Amniotic epithelial cell (primary cell): ENCODE results near the gene SLC9A2.
A peak's percentile ranks its signal among the peaks of the same experiment; 100 is the strongest.

Source experiments
- DNase-seq: peaks from one replicate; pipeline ENCODE4 v3.0.0-alpha.2; 2010; ENCODE audit warnings: low read depth

Gene SLC9A2

GRCh38 chr2:102620332-102620731 is 979 bp downstream of the SLC9A2 start:
- no peak for DNase-seq

GRCh38 chr2:102621630-102622029 is 2.3 kb downstream of the SLC9A2 start:
- no peak for DNase-seq

- DNase-seq: no peak
Measured at GRCh38 chr2:102622646-102623045, 3.3 kb downstream of the SLC9A2 start.

- DNase-seq: no peak
Measured at GRCh38 chr2:102630458-102630857, 11.1 kb downstream of the SLC9A2 start.

- DNase-seq: no peak
Measured at GRCh38 chr2:102632380-102633175, 13.2 kb downstream of the SLC9A2 start.

GRCh38 chr2:102634831-102635241 is 15.5 kb downstream of the SLC9A2 start:
- DNase-seq: no peak

GRCh38 chr2:102635317-102635716 is 16.0 kb downstream of the SLC9A2 start:
- DNase-seq: no peak

- no peak for DNase-seq
Measured at GRCh38 chr2:102636283-102636907, 17.0 kb downstream of the SLC9A2 start.

- no peak for DNase-seq
Measured at GRCh38 chr2:102637358-102637757, 18.0 kb downstream of the SLC9A2 start.

GRCh38 chr2:102639429-102639828 is 20.1 kb downstream of the SLC9A2 start:
- no peak for DNase-seq

GRCh38 chr2:102652126-102652525 is 32.8 kb downstream of the SLC9A2 start:
- no peak for DNase-seq

GRCh38 chr2:102657770-102658169 is 38.4 kb downstream of the SLC9A2 start:
- DNase-seq: no peak

- no peak for DNase-seq
Measured at GRCh38 chr2:102660070-102660469, 40.7 kb downstream of the SLC9A2 start.

GRCh38 chr2:102660574-102660973 is 41.2 kb downstream of the SLC9A2 start:
- DNase-seq: no peak

- no peak for DNase-seq
Measured at GRCh38 chr2:102661846-102662245, 42.5 kb downstream of the SLC9A2 start.

- no peak for DNase-seq
Measured at GRCh38 chr2:102662833-102663232, 43.5 kb downstream of the SLC9A2 start.

- DNase-seq: no peak
Measured at GRCh38 chr2:102663381-102663780, 44.0 kb downstream of the SLC9A2 start.

- peak; percentile 41 for DNase-seq
Measured at GRCh38 chr2:102664471-102664909, 45.1 kb downstream of the SLC9A2 start.

GRCh38 chr2:102667072-102667471 is 47.7 kb downstream of the SLC9A2 start:
- DNase-seq: no peak

GRCh38 chr2:102668171-102668570 is 48.8 kb downstream of the SLC9A2 start:
- DNase-seq: no peak

- DNase-seq: no peak
Measured at GRCh38 chr2:102669401-102669800, 50.0 kb downstream of the SLC9A2 start.

GRCh38 chr2:102672107-102672776 is 52.9 kb downstream of the SLC9A2 start:
- DNase-seq: no peak

- no peak for DNase-seq
Measured at GRCh38 chr2:102674370-102674769, 55.0 kb downstream of the SLC9A2 start.
